SK-MEL-5 (cell line): Measurements from ENCODE around the gene GRIP2. TPM values are rescaled to one million over a fixed set of nuclear protein-coding genes. Genes with fewer than 3 reads are reported as not detected.
A peak's percentile ranks its signal among the peaks of the same experiment; 100 is the strongest.

ENCODE experiments used
- DNase-seq: peaks from one replicate; pipeline ENCODE4 v3.0.0-alpha.2; 2016; ENCODE audit warnings: low read depth, low spot score
- in situ Hi-C: cut with HindIII; loops from 2 replicates; pipeline ENCODE4 v1.10.0; 2016; ENCODE audit warnings: low sequenced_read_pairs, high pct_unique_total_duplicates, low pct_unique_long_range_greater_than_20kb
- total RNA-seq: library from RNA; depleted of rRNA; stranded (reverse); fragments of >200 nt; shearing (Covaris generic); gene quantifications from 2 replicates; pipeline ENCODE4 v1.2.3, GENCODE V29; 2014

GRIP2 gene
- total RNA-seq, 1 experiment from 2014 or later: 0.18 TPM

- in situ Hi-C loops: no loop called here
- DNase-seq: no peak
Measured at GRCh38 chr3:14545251-14545635, 5.1 kb upstream of the GRIP2 start.

GRCh38 chr3:14544282-14545250 lies 4.4 kb upstream of the GRIP2 start:
- in situ Hi-C loops: no loop called here
- no peak for DNase-seq

GRCh38 chr3:14543446-14543845 lies 3.3 kb upstream of the GRIP2 start:
- DNase-seq: no peak
- in situ Hi-C loops: no loop called here

GRCh38 chr3:14542656-14543055 lies 2.5 kb upstream of the GRIP2 start:
- DNase-seq: no peak
- in situ Hi-C loops: no loop called here

GRCh38 chr3:14541646-14542045 lies 1.5 kb upstream of the GRIP2 start:
- no peak for DNase-seq
- in situ Hi-C loops: no loop called here

- no peak for DNase-seq
- in situ Hi-C loops: no loop called here
Measured at GRCh38 chr3:14540821-14541385, 761 bp upstream of the GRIP2 start.

- in situ Hi-C loops: no loop called here
- no peak for DNase-seq
Measured at GRCh38 chr3:14539384-14539741, 779 bp downstream of the GRIP2 start.

- in situ Hi-C loops: no loop called here
- DNase-seq: no peak
Measured at GRCh38 chr3:14538451-14539088, 1.6 kb downstream of the GRIP2 start.

- peak; percentile 53 for DNase-seq
- in situ Hi-C loops: no loop called here
Measured at GRCh38 chr3:14537590-14538450, 2.3 kb downstream of the GRIP2 start.

GRCh38 chr3:14536837-14537589 lies 3.1 kb downstream of the GRIP2 start:
- in situ Hi-C loops: no loop called here
- no peak for DNase-seq

GRCh38 chr3:14536055-14536815 lies 3.9 kb downstream of the GRIP2 start:
- DNase-seq: no peak
- in situ Hi-C loops: no loop called here

GRCh38 chr3:14535616-14536015 lies 4.5 kb downstream of the GRIP2 start:
- in situ Hi-C loops: no loop called here
- DNase-seq: no peak

- no peak for DNase-seq
- in situ Hi-C loops: no loop called here
Measured at GRCh38 chr3:14534516-14535191, 5.5 kb downstream of the GRIP2 start.

- in situ Hi-C loops: no loop called here
- no peak for DNase-seq
Measured at GRCh38 chr3:14533457-14533958, 6.6 kb downstream of the GRIP2 start.

GRCh38 chr3:14532691-14533456 lies 7.3 kb downstream of the GRIP2 start:
- in situ Hi-C loops: no loop called here
- DNase-seq: no peak
